ENCODE measurements around the gene KRTAP5-8.

- TF ChIP-seq POLR2A (IDR thresholded peaks at IDR 0.05; ENCODE audit: borderline replicate concordance, extremely low read depth, insufficient read depth, insufficient read length), result no peak
- TF ChIP-seq CTCF (IDR thresholded peaks at IDR 0.05 in 2 of 3, conservative IDR thresholded peaks at IDR 0.05 in 1 of 3; ENCODE audit: borderline replicate concordance in 1 of 3, insufficient read depth in 1 of 3, low read depth in 2 of 3, low read length in 2 of 3), result no peak
Measured at GRCh38 chr11:71488681-71489270, 49.0 kb upstream of the KRTAP5-8 start.

Data from HCT116 (cell line).